Ishikawa (cell line): Measurements from ENCODE around the gene LIMK2.

Experiments used
- CEBPB ChIP-seq: IDR thresholded peaks from 2 replicates; pipeline ENCODE4 v1.6.1; 2012
- CREB1 ChIP-seq: IDR thresholded peaks from 2 replicates; pipeline ENCODE4 v1.6.1; 2012; ENCODE audit warnings: low read depth
- EGR1 ChIP-seq: IDR thresholded peaks from 2 replicates; pipeline ENCODE4 v1.6.1; 2012
- EP300 ChIP-seq: IDR thresholded peaks from 2 replicates; pipeline ENCODE4 v1.6.1; 2012; ENCODE audit warnings: borderline replicate concordance
- FOXM1 ChIP-seq: IDR thresholded peaks from 2 replicates; pipeline ENCODE4 v1.6.1; 2012; ENCODE audit warnings: low read depth, borderline replicate concordance
- NFIC ChIP-seq: IDR thresholded peaks from 2 replicates; pipeline ENCODE4 v1.6.1; 2012
- RAD21 ChIP-seq: IDR thresholded peaks from 2 replicates; pipeline ENCODE4 v1.6.1; 2012; ENCODE audit warnings: low read depth
- TAF1 ChIP-seq: IDR thresholded peaks from 2 replicates; pipeline ENCODE4 v1.6.1; 2012; ENCODE audit warnings: low read depth, mild to moderate bottlenecking
- TCF12 ChIP-seq: IDR thresholded peaks from 2 replicates; pipeline ENCODE4 v1.6.1; 2012; ENCODE audit warnings: low read depth
- TEAD4 ChIP-seq: IDR thresholded peaks from 2 replicates; pipeline ENCODE4 v1.6.1; 2012
- YY1 ChIP-seq: IDR thresholded peaks from 2 replicates; pipeline ENCODE4 v1.6.1; 2012; ENCODE audit warnings: low read depth
- ZBTB7A ChIP-seq: IDR thresholded peaks from 2 replicates; pipeline ENCODE4 v1.6.1; 2012; ENCODE audit warnings: low read depth
- TF ChIP-seq, protein P1 (sequence below): IDR thresholded peaks from 2 replicates; pipeline ENCODE4 v1.6.1; 2012
- TF ChIP-seq, protein P2 (sequence below): IDR thresholded peaks from 2 replicates; pipeline ENCODE4 v1.6.1; 2012
- TF ChIP-seq, protein P3 (sequence below): IDR thresholded peaks from 2 replicates; pipeline ENCODE4 v1.6.1; 2012; ENCODE audit warnings: low read depth, mild to moderate bottlenecking

Gene LIMK2

DNA sequence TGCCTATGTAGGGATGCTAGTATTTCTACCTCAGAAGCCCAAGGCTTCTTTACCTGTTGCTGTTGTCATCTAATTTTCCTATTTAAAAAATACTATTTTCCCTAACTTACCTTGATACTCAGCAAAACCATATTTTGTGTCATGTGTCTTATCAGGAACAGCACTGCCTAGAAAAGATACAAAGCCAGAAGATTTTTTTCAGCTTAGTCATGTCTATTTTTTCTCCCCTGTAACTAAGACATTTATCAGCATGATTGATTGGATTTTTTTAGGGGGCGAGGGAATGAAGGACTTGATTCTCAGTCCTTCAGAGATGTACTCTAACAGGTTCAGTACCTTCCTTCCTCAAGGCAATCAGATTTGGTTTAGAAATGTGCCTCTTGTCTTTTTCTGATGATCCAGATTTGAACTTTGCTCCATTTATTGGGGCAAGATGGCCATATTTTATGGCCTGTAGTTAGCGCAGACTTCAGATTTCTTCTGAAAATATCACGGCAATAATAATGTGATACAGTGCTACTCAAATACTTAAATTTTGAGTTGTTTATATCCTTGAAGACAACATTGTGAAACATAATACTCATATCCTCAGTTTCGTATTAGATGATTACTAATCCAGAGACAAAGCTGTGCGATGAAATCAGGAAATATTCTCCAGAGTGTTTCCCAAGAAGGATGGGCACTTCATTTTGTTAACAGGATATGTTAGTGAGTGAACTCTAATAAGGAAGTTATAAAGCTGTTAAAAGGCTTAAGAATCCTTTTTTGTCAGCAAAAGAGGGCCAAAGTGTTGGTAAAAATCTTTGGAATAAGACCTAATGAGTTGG, 83.9 kb downstream of the LIMK2 start:
- TF ChIP-seq EP300 (no peak), TEAD4 (no peak), FOXM1 (no peak), CREB1 (no peak), EGR1 (no peak), NFIC (no peak), TCF12 (no peak), RAD21 (no peak), TAF1 (no peak), ZBTB7A (no peak), CEBPB (no peak)
- TF ChIP-seq, protein P1, sequence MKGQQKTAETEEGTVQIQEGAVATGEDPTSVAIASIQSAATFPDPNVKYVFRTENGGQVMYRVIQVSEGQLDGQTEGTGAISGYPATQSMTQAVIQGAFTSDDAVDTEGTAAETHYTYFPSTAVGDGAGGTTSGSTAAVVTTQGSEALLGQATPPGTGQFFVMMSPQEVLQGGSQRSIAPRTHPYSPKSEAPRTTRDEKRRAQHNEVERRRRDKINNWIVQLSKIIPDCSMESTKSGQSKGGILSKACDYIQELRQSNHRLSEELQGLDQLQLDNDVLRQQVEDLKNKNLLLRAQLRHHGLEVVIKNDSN = no peak
- TF ChIP-seq, protein P2, sequence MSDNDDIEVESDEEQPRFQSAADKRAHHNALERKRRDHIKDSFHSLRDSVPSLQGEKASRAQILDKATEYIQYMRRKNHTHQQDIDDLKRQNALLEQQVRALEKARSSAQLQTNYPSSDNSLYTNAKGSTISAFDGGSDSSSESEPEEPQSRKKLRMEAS = no peak
- TF ChIP-seq, protein P3, sequence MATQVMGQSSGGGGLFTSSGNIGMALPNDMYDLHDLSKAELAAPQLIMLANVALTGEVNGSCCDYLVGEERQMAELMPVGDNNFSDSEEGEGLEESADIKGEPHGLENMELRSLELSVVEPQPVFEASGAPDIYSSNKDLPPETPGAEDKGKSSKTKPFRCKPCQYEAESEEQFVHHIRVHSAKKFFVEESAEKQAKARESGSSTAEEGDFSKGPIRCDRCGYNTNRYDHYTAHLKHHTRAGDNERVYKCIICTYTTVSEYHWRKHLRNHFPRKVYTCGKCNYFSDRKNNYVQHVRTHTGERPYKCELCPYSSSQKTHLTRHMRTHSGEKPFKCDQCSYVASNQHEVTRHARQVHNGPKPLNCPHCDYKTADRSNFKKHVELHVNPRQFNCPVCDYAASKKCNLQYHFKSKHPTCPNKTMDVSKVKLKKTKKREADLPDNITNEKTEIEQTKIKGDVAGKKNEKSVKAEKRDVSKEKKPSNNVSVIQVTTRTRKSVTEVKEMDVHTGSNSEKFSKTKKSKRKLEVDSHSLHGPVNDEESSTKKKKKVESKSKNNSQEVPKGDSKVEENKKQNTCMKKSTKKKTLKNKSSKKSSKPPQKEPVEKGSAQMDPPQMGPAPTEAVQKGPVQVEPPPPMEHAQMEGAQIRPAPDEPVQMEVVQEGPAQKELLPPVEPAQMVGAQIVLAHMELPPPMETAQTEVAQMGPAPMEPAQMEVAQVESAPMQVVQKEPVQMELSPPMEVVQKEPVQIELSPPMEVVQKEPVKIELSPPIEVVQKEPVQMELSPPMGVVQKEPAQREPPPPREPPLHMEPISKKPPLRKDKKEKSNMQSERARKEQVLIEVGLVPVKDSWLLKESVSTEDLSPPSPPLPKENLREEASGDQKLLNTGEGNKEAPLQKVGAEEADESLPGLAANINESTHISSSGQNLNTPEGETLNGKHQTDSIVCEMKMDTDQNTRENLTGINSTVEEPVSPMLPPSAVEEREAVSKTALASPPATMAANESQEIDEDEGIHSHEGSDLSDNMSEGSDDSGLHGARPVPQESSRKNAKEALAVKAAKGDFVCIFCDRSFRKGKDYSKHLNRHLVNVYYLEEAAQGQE = no peak

DNA sequence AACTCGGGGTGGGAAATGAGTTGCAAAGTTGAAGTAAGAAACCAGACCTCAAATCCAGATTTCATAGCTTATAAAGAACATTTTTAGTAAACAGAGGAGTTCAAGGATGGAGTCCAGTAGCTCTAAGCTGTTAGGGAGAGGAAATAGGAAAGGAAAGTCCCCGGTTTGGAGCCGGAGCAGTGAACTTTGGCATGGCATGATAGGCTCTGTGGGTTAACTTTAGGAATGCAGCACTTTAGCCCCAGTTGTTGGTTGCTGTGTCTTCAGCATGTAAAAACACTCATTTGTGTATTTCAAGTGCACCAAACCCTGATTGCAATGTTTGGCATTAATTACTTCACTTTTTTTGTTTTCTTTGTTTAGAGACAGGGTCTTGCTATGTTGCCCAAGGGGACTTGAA, 88.8 kb downstream of the LIMK2 start:
- TF ChIP-seq EP300 = no peak
- no peak for TF ChIP-seq YY1
- TF ChIP-seq TEAD4 = no peak
- TF ChIP-seq ZBTB7A = no peak
- TF ChIP-seq, protein P2 = no peak
- TF ChIP-seq FOXM1 = no peak
- TF ChIP-seq, protein P3 = no peak
- no peak for TF ChIP-seq CEBPB
- no peak for TF ChIP-seq TCF12
- no peak for TF ChIP-seq TAF1
- TF ChIP-seq, protein P1 = no peak
- TF ChIP-seq CREB1 = no peak
- TF ChIP-seq RAD21 = no peak
- no peak for TF ChIP-seq NFIC
- no peak for TF ChIP-seq EGR1

DNA sequence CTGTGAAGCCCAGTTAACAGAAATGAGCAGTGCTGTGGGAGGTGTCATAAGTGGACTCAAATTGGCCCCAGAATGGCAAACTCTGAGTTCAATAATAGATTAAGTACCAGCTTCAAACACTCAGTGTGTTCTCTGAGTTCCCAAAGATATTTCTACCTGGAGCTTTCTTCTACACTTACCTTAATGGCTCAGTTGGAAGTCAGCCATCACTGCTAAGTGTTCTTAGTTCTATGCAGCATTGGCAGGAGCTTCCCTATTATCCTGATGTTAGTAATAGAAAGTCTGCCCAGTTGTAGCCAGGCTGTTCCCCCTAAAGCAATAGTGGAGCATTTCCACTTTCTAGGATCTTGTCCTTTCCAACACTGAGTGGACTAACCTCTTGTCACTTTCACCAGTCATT, 89.9 kb downstream of the LIMK2 start:
- TF ChIP-seq EP300 (no peak), NFIC (no peak), FOXM1 (no peak), CREB1 (no peak), EGR1 (no peak), YY1 (no peak), TEAD4 (no peak), RAD21 (no peak), CEBPB (no peak), TCF12 (no peak), ZBTB7A (no peak), TAF1 (no peak)
- TF ChIP-seq, protein P3 = no peak
- TF ChIP-seq, protein P1 = no peak
- TF ChIP-seq, protein P2 = no peak
